Hepatocyte (in vitro differentiated cells): ENCODE measurements around the gene ACSM2A. TPM values are rescaled to one million over a fixed set of nuclear protein-coding genes. Genes with fewer than 3 reads are reported as not detected.
"Not testable (repeated sequence)": the region's sequence is repeated elsewhere in the genome, so short reads cannot be mapped to it uniquely, and the experiment has no call there.

ENCODE experiments used
- DNase-seq: peaks from one replicate; pipeline ENCODE4 v3.0.0-alpha.2; 2016; ENCODE audit warnings: low spot score
- H2AFZ ChIP-seq: fragments of 200-600 bp; sonication (generic); 2 replicates; pipeline ENCODE4 v1.6.0; 2016; ENCODE audit warnings: antibody characterized with exemption, mild to moderate bottlenecking
- H3K27ac ChIP-seq: fragments of 200-600 bp; sonication (generic); 2 replicates; pipeline ENCODE4 v1.5.1; 2016; ENCODE audit warnings: mild to moderate bottlenecking
- H3K27me3 ChIP-seq: fragments of 200-600 bp; sonication (generic); 2 replicates; pipeline ENCODE4 v1.6.1; 2016
- H3K36me3 ChIP-seq: fragments of 200-600 bp; sonication (generic); replicated peaks from 2 replicates; pipeline ENCODE4 v1.5.1; 2016; ENCODE audit warnings: low read depth; ENCODE audit not compliant: insufficient read depth
- H3K4me1 ChIP-seq: fragments of 200-600 bp; sonication (generic); 2 replicates; pipeline ENCODE4 v1.5.1; 2016; ENCODE audit warnings: mild to moderate bottlenecking, moderate library complexity; ENCODE audit not compliant: insufficient read depth
- H3K4me2 ChIP-seq: fragments of 200-600 bp; sonication (generic); 2 replicates; pipeline ENCODE4 v1.6.0; 2016
- H3K4me3 ChIP-seq: fragments of 200-600 bp; sonication (generic); 2 replicates; pipeline ENCODE4 v1.5.1; 2016; ENCODE audit warnings: mild to moderate bottlenecking
- H3K79me2 ChIP-seq: fragments of 200-600 bp; sonication (generic); 2 replicates; pipeline ENCODE4 v1.6.0; 2017; ENCODE audit warnings: mild to moderate bottlenecking
- H3K9me2 ChIP-seq: fragments of 200-600 bp; sonication (generic); replicated peaks from 2 replicates; pipeline ENCODE4 v1.6.0; 2017; ENCODE audit warnings: mild to moderate bottlenecking; ENCODE audit not compliant: insufficient read depth
- H3K9me3 ChIP-seq: fragments of 200-600 bp; sonication (generic); 2 replicates; pipeline ENCODE4 v1.5.1; 2016; ENCODE audit warnings: low read depth, mild to moderate bottlenecking
- H4K20me1 ChIP-seq: fragments of 200-600 bp; sonication (generic); 2 replicates; pipeline ENCODE4 v1.6.0; 2016; ENCODE audit warnings: mild to moderate bottlenecking; ENCODE audit not compliant: insufficient read depth, poor library complexity, severe bottlenecking
- CTCF ChIP-seq: fragments of 200-600 bp; sonication (generic); IDR thresholded peaks from 2 replicates; pipeline ENCODE4 v1.5.1; 2016; ENCODE audit warnings: antibody characterized with exemption, mild to moderate bottlenecking; ENCODE audit not compliant: poor library complexity
- EZH2 ChIP-seq: fragments of 200-600 bp; sonication (generic); IDR thresholded peaks from 2 replicates; pipeline ENCODE4 v1.6.1; 2016; ENCODE audit warnings: antibody characterized with exemption, mild to moderate bottlenecking, borderline replicate concordance
- EZH2phosphoT487 ChIP-seq: fragments of 200-600 bp; sonication (generic); IDR thresholded peaks from one replicate; pipeline ENCODE4 v1.6.1; 2018; ENCODE audit warnings: antibody characterized with exemption, mild to moderate bottlenecking, low read depth, moderate library complexity; ENCODE audit not compliant: unreplicated experiment, severe bottlenecking
- WGBS: methylation state at CpG from one replicate; pipeline ENCODE4 v1.1.6; 2016; ENCODE audit warnings: low lambda C conversion rate; ENCODE audit errors: missing lambda C conversion rate; 5-methylcytosine and 5-hydroxymethylcytosine counted together
- polyA plus RNA-seq: library from polyadenylated mRNA; unstranded; fragments of >200 nt; fragmentation: Nextera tagmentation; extraction: Ambion mirVana; gene quantifications from 2 replicates; pipeline ENCODE4 v1.2.1, GENCODE V29; 2016
- total RNA-seq: library from RNA; depleted of rRNA; stranded (reverse); fragments of >200 nt; gene quantifications from 2 replicates; pipeline ENCODE4 v1.2.3, GENCODE V29; 2014

Gene ACSM2A
- total and polyA plus RNA-seq, 2 experiments from 2014 or later = 27.6 to 33.5 TPM

GRCh38 chr16:20517149-20517548 lies 65.8 kb downstream of the ACSM2A start:
- 58% methylated on average over 3 of the region's 3 CpGs for WGBS
- H3K27ac ChIP-seq = no peak overlapping the region
- H3K4me2 ChIP-seq = no peak overlapping the region
- H3K9me3 ChIP-seq = no peaks in the 10 kb centered on the region
- no peaks in the 10 kb centered on the region for H3K27me3 ChIP-seq
- H3K36me3 ChIP-seq = no peaks in the 10 kb centered on the region
- no peaks in the 10 kb centered on the region for H3K79me2 ChIP-seq
- DNase-seq = no peak
- no peak overlapping the region for H3K4me3 ChIP-seq
- H3K4me1 ChIP-seq = no peaks in the 10 kb centered on the region
- no peaks in the 10 kb centered on the region for H4K20me1 ChIP-seq
- H2AFZ ChIP-seq = no peak overlapping the region
- H3K9me2 ChIP-seq = no peaks in the 10 kb centered on the region
- TF ChIP-seq EZH2 (no peak), EZH2phosphoT487 (no peak)

GRCh38 chr16:20519231-20519630 lies 67.9 kb downstream of the ACSM2A start:
- no peak for DNase-seq
- Histone ChIP-seq H4K20me1 (no peaks in the 10 kb centered on the region), H2AFZ (no peak overlapping the region), H3K9me3 (no peaks in the 10 kb centered on the region), H3K36me3 (no peaks in the 10 kb centered on the region), H3K9me2 (no peaks in the 10 kb centered on the region), H3K27ac (no peak overlapping the region), H3K4me3 (no peak overlapping the region), H3K27me3 (no peaks in the 10 kb centered on the region), H3K4me2 (no peak overlapping the region), H3K79me2 (no peaks in the 10 kb centered on the region), H3K4me1 (no peaks in the 10 kb centered on the region)
- 23% methylated on average over 3 of the region's 3 CpGs for WGBS
- TF ChIP-seq CTCF (no peak), EZH2phosphoT487 (no peak)

- Histone ChIP-seq H3K27me3 (no peaks in the 10 kb centered on the region), H3K36me3 (no peaks in the 10 kb centered on the region), H3K9me2 (no peaks in the 10 kb centered on the region), H3K9me3 (no peaks in the 10 kb centered on the region), H4K20me1 (no peaks in the 10 kb centered on the region), H2AFZ (no peak overlapping the region), H3K4me1 (no peaks in the 10 kb centered on the region), H3K79me2 (no peaks in the 10 kb centered on the region), H3K4me3 (no peak overlapping the region), H3K27ac (no peak overlapping the region), H3K4me2 (no peak overlapping the region)
- WGBS = 50% methylated on average over 1 of the region's 1 CpG
- DNase-seq = no peak
- no peak for TF ChIP-seq CTCF
- TF ChIP-seq EZH2 = no peak
- no peak for TF ChIP-seq EZH2phosphoT487
These were observed 68.8 kb downstream of the ACSM2A start for GRCh38 chr16:20520103-20520502.

- H3K4me2 ChIP-seq, H3K79me2 ChIP-seq, H3K27me3 ChIP-seq, H3K36me3 ChIP-seq, DNase-seq, H4K20me1 ChIP-seq, H3K4me1 ChIP-seq, H3K4me3 ChIP-seq, H2AFZ ChIP-seq, H3K9me3 ChIP-seq, H3K9me2 ChIP-seq, H3K27ac ChIP-seq: not testable (repeated sequence)
- WGBS = no CpG with 5 or more reads among the region's 13 CpGs
These were observed 80.5 kb downstream of the ACSM2A start for GRCh38 chr16:20531795-20532194.

GRCh38 chr16:20532284-20532792 lies 81.0 kb downstream of the ACSM2A start:
- H3K4me2 ChIP-seq, H3K27ac ChIP-seq, H3K79me2 ChIP-seq, DNase-seq, H3K9me2 ChIP-seq, H3K9me3 ChIP-seq, H3K4me3 ChIP-seq, H3K36me3 ChIP-seq, H2AFZ ChIP-seq, H3K27me3 ChIP-seq, H4K20me1 ChIP-seq, H3K4me1 ChIP-seq: not testable (repeated sequence)
- no CpG with 5 or more reads among the region's 3 CpGs for WGBS

- not testable (repeated sequence) for DNase-seq
These were observed 85.3 kb downstream of the ACSM2A start for GRCh38 chr16:20536669-20537068.

More at GRCh38 chr16:20536669-20537068, 85.3 kb downstream of the ACSM2A start:
- H3K79me2 ChIP-seq, H3K27me3 ChIP-seq, H3K4me1 ChIP-seq, H3K27ac ChIP-seq, H4K20me1 ChIP-seq, H3K9me2 ChIP-seq, H3K36me3 ChIP-seq, H2AFZ ChIP-seq, H3K4me3 ChIP-seq, H3K4me2 ChIP-seq, H3K9me3 ChIP-seq: not testable (repeated sequence)
- WGBS = no CpG with 5 or more reads among the region's 1 CpG
